SH-SY5Y (cell line): ENCODE measurements around the gene ESRRB.

Source experiments
- GATA2 ChIP-seq: IDR thresholded peaks from 2 replicates; pipeline ENCODE4 v1.6.1; 2011; ENCODE audit warnings: mild to moderate bottlenecking, low read depth, low read length
- GATA3 ChIP-seq: IDR thresholded peaks from 2 replicates; pipeline ENCODE4 v1.6.1; 2011; ENCODE audit warnings: low read depth, mild to moderate bottlenecking, low read length, moderate library complexity

DNA sequence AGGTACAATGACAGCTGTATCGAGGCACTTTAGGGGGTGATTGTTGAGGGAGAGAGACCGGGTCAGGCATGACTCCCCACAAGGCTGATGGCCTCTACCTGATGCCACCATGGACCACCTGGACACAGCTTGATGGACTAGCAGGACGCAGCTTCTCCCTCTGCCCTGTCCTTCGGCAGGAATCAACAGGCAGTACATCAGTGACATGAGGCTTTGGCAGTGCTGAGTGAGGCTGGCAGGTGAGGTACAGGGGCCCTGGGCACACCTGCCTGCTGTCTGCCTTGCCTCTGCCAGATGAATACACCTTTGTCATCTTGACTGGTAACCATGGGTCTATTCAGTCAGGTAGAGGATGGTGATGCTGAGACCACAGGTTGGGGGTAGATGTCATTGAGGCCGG lies 25.3 kb upstream of the ESRRB start:
- no peak for TF ChIP-seq GATA2
- TF ChIP-seq GATA3: no peak
